ENCODE data around the gene CBARP.

GRCh38 chr19:1241417-1242095 lies 3.8 kb upstream of the CBARP start, which contains the start of gene ATP5F1D:
- TF ChIP-seq CTCF (conservative IDR thresholded peaks at IDR 0.05 in 1 of 2, IDR thresholded peaks at IDR 0.05 in 1 of 2; ENCODE audit: extremely low read depth in 1 of 2, insufficient read depth in 1 of 2, low read depth in 1 of 2, low read length in 2 of 2): no peak
- no peak for TF ChIP-seq EZH2 (IDR thresholded peaks at IDR 0.05; ENCODE audit: borderline replicate concordance, low read length)

Data from mammary epithelial cell (primary cell).